ENCODE data around the gene SUGCT. TPM values are rescaled to one million over a fixed set of nuclear protein-coding genes. Genes with fewer than 3 reads are reported as not detected.
"Not testable (repeated sequence)": the region's sequence is repeated elsewhere in the genome, so short reads cannot be mapped to it uniquely, and the experiment has no call there.

Gene SUGCT
- total RNA-seq, 2 experiments from 2014 or later: 0.76 to 1.5 TPM

- CTCF ChIA-PET: no interaction called here
- no peaks in the 10 kb centered on the region for H3K9me3 Mint-ChIP-seq
- H3K4me1 Mint-ChIP-seq (ENCODE audit: low read depth): no peaks in the 10 kb centered on the region
- H3K36me3 Mint-ChIP-seq: no peaks in the 10 kb centered on the region
- no peaks in the 10 kb centered on the region for H3K27me3 Mint-ChIP-seq
- intact Hi-C loops (cut with micrococcal nuclease): no loop called here
- POLR2A ChIA-PET: no interaction called here
- no peak for DNase-seq
- H3K4me3 Mint-ChIP-seq: no peak overlapping the region
- H3K27ac Mint-ChIP-seq: no peak overlapping the region
Measured at GRCh38 chr7:40623863-40624262, 489.1 kb downstream of the SUGCT start.

GRCh38 chr7:40627361-40627760 lies 492.6 kb downstream of the SUGCT start:
- DNase-seq; H3K36me3 Mint-ChIP-seq; intact Hi-C loops (cut with micrococcal nuclease); H3K4me3 Mint-ChIP-seq; H3K4me1 Mint-ChIP-seq (ENCODE audit: low read depth); CTCF ChIA-PET; H3K27ac Mint-ChIP-seq; H3K9me3 Mint-ChIP-seq; H3K27me3 Mint-ChIP-seq; POLR2A ChIA-PET: not testable (repeated sequence)

- no peak for DNase-seq
- no peaks in the 10 kb centered on the region for H3K27me3 Mint-ChIP-seq
- ChIA-PET POLR2A (no interaction called here), CTCF (no interaction called here)
- H3K9me3 Mint-ChIP-seq: no peaks in the 10 kb centered on the region
- H3K36me3 Mint-ChIP-seq: no peaks in the 10 kb centered on the region
- no peak overlapping the region for H3K4me3 Mint-ChIP-seq
- no peak overlapping the region for H3K27ac Mint-ChIP-seq
- intact Hi-C loops (cut with micrococcal nuclease): no loop called here
- H3K4me1 Mint-ChIP-seq (ENCODE audit: low read depth): no peaks in the 10 kb centered on the region
Measured at GRCh38 chr7:40629891-40630290, 495.1 kb downstream of the SUGCT start.

GRCh38 chr7:40634118-40634517 lies 499.3 kb downstream of the SUGCT start:
- DNase-seq: no peak
- Mint-ChIP-seq H3K27ac (no peak overlapping the region), H3K4me3 (no peak overlapping the region), H3K4me1 (ENCODE audit: low read depth) (no peaks in the 10 kb centered on the region), H3K36me3 (no peaks in the 10 kb centered on the region), H3K27me3 (no peaks in the 10 kb centered on the region), H3K9me3 (no peaks in the 10 kb centered on the region)
- ChIA-PET POLR2A (no interaction called here), CTCF (no interaction called here)
- intact Hi-C loops (cut with micrococcal nuclease): no loop called here

GRCh38 chr7:40638545-40639320 lies 503.9 kb downstream of the SUGCT start:
- Mint-ChIP-seq H3K27ac (no peak overlapping the region), H3K36me3 (no peaks in the 10 kb centered on the region), H3K4me1 (ENCODE audit: low read depth) (no peaks in the 10 kb centered on the region), H3K27me3 (no peaks in the 10 kb centered on the region), H3K4me3 (no peak overlapping the region), H3K9me3 (peaks cover 2% of the 10 kb centered on the region)
- CTCF ChIA-PET: no interaction called here
- POLR2A ChIA-PET: no interaction called here
- no peak for DNase-seq
- intact Hi-C loops (cut with micrococcal nuclease): no loop called here

- ChIA-PET POLR2A (no interaction called here), CTCF (no interaction called here)
- no peaks in the 10 kb centered on the region for H3K27me3 Mint-ChIP-seq
- H3K4me3 Mint-ChIP-seq: no peak overlapping the region
- no peak overlapping the region for H3K27ac Mint-ChIP-seq
- intact Hi-C loops (cut with micrococcal nuclease): no loop called here
- H3K9me3 Mint-ChIP-seq: peaks cover 2% of the 10 kb centered on the region
- no peak for DNase-seq
- no peaks in the 10 kb centered on the region for H3K4me1 Mint-ChIP-seq (ENCODE audit: low read depth)
- H3K36me3 Mint-ChIP-seq: no peaks in the 10 kb centered on the region
Measured at GRCh38 chr7:40640566-40640965, 505.8 kb downstream of the SUGCT start.

- peaks cover 2% of the 10 kb centered on the region for H3K9me3 Mint-ChIP-seq
- no peak overlapping the region for H3K27ac Mint-ChIP-seq
Measured at GRCh38 chr7:40641701-40642100, 506.9 kb downstream of the SUGCT start.

GRCh38 chr7:40643664-40644063 lies 508.9 kb downstream of the SUGCT start:
- Mint-ChIP-seq H3K36me3 (no peaks in the 10 kb centered on the region), H3K4me3 (no peak overlapping the region), H3K4me1 (ENCODE audit: low read depth) (no peaks in the 10 kb centered on the region), H3K9me3 (peaks cover 2% of the 10 kb centered on the region), H3K27me3 (no peaks in the 10 kb centered on the region), H3K27ac (no peak overlapping the region)
- intact Hi-C loops (cut with micrococcal nuclease): no loop called here
- POLR2A ChIA-PET: no interaction called here
- CTCF ChIA-PET: no interaction called here
- DNase-seq: no peak

More at GRCh38 chr7:40641701-40642100, 506.9 kb downstream of the SUGCT start:
- Mint-ChIP-seq H3K4me1 (ENCODE audit: low read depth) (no peaks in the 10 kb centered on the region), H3K36me3 (no peaks in the 10 kb centered on the region), H3K4me3 (no peak overlapping the region), H3K27me3 (no peaks in the 10 kb centered on the region)
- POLR2A ChIA-PET: no interaction called here
- no peak for DNase-seq
- intact Hi-C loops (cut with micrococcal nuclease): no loop called here
- CTCF ChIA-PET: no interaction called here

- ChIA-PET CTCF (no interaction called here), POLR2A (no interaction called here)
- Mint-ChIP-seq H3K36me3 (no peaks in the 10 kb centered on the region), H3K9me3 (peaks cover 2% of the 10 kb centered on the region), H3K27ac (no peak overlapping the region), H3K4me3 (no peak overlapping the region), H3K4me1 (ENCODE audit: low read depth) (no peaks in the 10 kb centered on the region), H3K27me3 (no peaks in the 10 kb centered on the region)
- peak; percentile 14 for DNase-seq
- intact Hi-C loops (cut with micrococcal nuclease): no loop called here
Measured at GRCh38 chr7:40644454-40645188, 509.8 kb downstream of the SUGCT start.

GRCh38 chr7:40645197-40645596 lies 510.4 kb downstream of the SUGCT start:
- intact Hi-C loops (cut with micrococcal nuclease): no loop called here
- ChIA-PET CTCF (no interaction called here), POLR2A (no interaction called here)
- H3K36me3 Mint-ChIP-seq: no peaks in the 10 kb centered on the region
- H3K4me1 Mint-ChIP-seq (ENCODE audit: low read depth): no peaks in the 10 kb centered on the region
- H3K9me3 Mint-ChIP-seq: peaks cover 2% of the 10 kb centered on the region
- H3K27me3 Mint-ChIP-seq: no peaks in the 10 kb centered on the region
- no peak for DNase-seq
- no peak overlapping the region for H3K27ac Mint-ChIP-seq
- H3K4me3 Mint-ChIP-seq: no peak overlapping the region

GRCh38 chr7:40646717-40647116 lies 511.9 kb downstream of the SUGCT start:
- H3K27me3 Mint-ChIP-seq: no peaks in the 10 kb centered on the region
- peaks cover 6% of the 10 kb centered on the region for H3K9me3 Mint-ChIP-seq
- H3K4me1 Mint-ChIP-seq (ENCODE audit: low read depth): no peaks in the 10 kb centered on the region
- no peak for DNase-seq
- no peak overlapping the region for H3K27ac Mint-ChIP-seq
- no peaks in the 10 kb centered on the region for H3K36me3 Mint-ChIP-seq
- intact Hi-C loops (cut with micrococcal nuclease): no loop called here
- ChIA-PET POLR2A (no interaction called here), CTCF (no interaction called here)
- no peak overlapping the region for H3K4me3 Mint-ChIP-seq

GRCh38 chr7:40647719-40648118 lies 512.9 kb downstream of the SUGCT start:
- Mint-ChIP-seq H3K4me1 (ENCODE audit: low read depth) (no peaks in the 10 kb centered on the region), H3K36me3 (no peaks in the 10 kb centered on the region), H3K27ac (no peak overlapping the region), H3K4me3 (no peak overlapping the region), H3K27me3 (no peaks in the 10 kb centered on the region), H3K9me3 (peaks cover 6% of the 10 kb centered on the region)
- intact Hi-C loops (cut with micrococcal nuclease): no loop called here
- ChIA-PET CTCF (no interaction called here), POLR2A (no interaction called here)
- no peak for DNase-seq

- no peaks in the 10 kb centered on the region for H3K36me3 Mint-ChIP-seq
- no peaks in the 10 kb centered on the region for H3K4me1 Mint-ChIP-seq (ENCODE audit: low read depth)
- no peaks in the 10 kb centered on the region for H3K27me3 Mint-ChIP-seq
- no peak overlapping the region for H3K4me3 Mint-ChIP-seq
- H3K9me3 Mint-ChIP-seq: peaks cover 5% of the 10 kb centered on the region
- POLR2A ChIA-PET: no interaction called here
- no peak overlapping the region for H3K27ac Mint-ChIP-seq
- CTCF ChIA-PET: no interaction called here
- DNase-seq: no peak
- intact Hi-C loops (cut with micrococcal nuclease): no loop called here
Measured at GRCh38 chr7:40649247-40649646, 514.4 kb downstream of the SUGCT start.
